ENCODE data around the gene LRRFIP2.

Gene LRRFIP2

GRCh38 chr3:37024820-37025405 is 149.5 kb downstream of the LRRFIP2 start:
- no peak for TF ChIP-seq CTCF (IDR thresholded peaks at IDR 0.05; ENCODE audit: low read depth, low read length, missing control alignments)
- no peak for DNase-seq (ENCODE audit: low read depth)
- H3K4me3 ChIP-seq (ENCODE audit: low read depth, low read length): no peak overlapping the region

GRCh38 chr3:37024092-37024491 is 150.3 kb downstream of the LRRFIP2 start:
- no peak for DNase-seq (ENCODE audit: low read depth)
- peak; percentile 16 for TF ChIP-seq CTCF (IDR thresholded peaks at IDR 0.05; ENCODE audit: low read depth, low read length, missing control alignments)
- H3K4me3 ChIP-seq (ENCODE audit: low read depth, low read length): no peak overlapping the region

DNA sequence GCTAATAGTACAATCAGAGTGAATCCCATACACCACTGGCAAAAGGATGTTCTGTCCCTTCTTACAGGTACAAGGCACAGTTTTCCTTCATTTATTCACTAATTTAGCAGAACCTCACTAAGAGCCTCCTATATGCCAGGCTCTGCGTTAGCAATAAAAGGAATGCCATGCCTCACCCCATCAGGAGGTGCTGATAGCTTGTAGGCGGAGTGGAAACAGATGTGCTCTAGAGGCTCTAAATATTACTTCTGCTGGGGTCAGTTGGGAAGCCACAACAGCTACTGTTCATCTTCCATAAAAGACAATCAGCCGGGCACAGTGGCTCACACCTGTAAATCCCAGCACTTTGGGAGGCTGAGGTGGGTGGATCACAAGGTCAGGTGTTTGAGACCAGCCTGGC is 156.7 kb downstream of the LRRFIP2 start:
- no peak overlapping the region for H3K4me3 ChIP-seq (ENCODE audit: low read depth, low read length)
- no peak for TF ChIP-seq CTCF (IDR thresholded peaks at IDR 0.05; ENCODE audit: low read depth, low read length, missing control alignments)
- DNase-seq (ENCODE audit: low read depth): no peak

GRCh38 chr3:37016903-37017302 is 157.5 kb downstream of the LRRFIP2 start:
- H3K4me3 ChIP-seq (ENCODE audit: low read depth, low read length): no peak overlapping the region
- no peak for DNase-seq (ENCODE audit: low read depth)
- TF ChIP-seq CTCF (IDR thresholded peaks at IDR 0.05; ENCODE audit: low read depth, low read length, missing control alignments): no peak

DNA sequence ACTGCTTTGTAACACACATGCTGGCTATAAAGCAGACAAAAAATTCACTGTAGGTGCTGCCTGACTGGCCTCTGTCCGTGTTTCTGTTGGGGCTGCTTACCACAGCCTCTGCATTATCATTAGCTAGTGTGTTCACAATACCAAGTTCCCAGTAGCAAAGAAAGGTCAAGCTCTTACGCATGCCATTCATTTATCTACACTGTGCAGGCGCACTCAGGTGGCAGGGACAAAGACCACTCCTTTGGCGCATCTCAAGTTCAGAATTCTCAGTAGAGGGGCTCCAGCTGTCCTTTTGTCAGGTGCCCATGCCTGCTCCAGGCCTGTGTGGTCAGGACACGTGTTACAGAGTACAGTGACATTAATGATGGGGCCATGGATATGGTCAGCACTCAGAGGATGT is 158.7 kb downstream of the LRRFIP2 start:
- no peak for DNase-seq (ENCODE audit: low read depth)
- no peak overlapping the region for H3K4me3 ChIP-seq (ENCODE audit: low read depth, low read length)
- TF ChIP-seq CTCF (IDR thresholded peaks at IDR 0.05; ENCODE audit: low read depth, low read length, missing control alignments): no peak

- no peak for DNase-seq (ENCODE audit: low read depth)
- no peak for TF ChIP-seq CTCF (IDR thresholded peaks at IDR 0.05; ENCODE audit: low read depth, low read length, missing control alignments)
These were observed 159.8 kb downstream of the LRRFIP2 start for GRCh38 chr3:37014620-37015019.

More at GRCh38 chr3:37014620-37015019, 159.8 kb downstream of the LRRFIP2 start:
- no peak overlapping the region for H3K4me3 ChIP-seq (ENCODE audit: low read depth, low read length)
